ENCODE results near the gene BRF1. TPM values are rescaled to one million over a fixed set of nuclear protein-coding genes. Genes with fewer than 3 reads are reported as not detected.
A peak's percentile ranks its signal among the peaks of the same experiment; 100 is the strongest.
"Not testable (repeated sequence)": the region's sequence is repeated elsewhere in the genome, so short reads cannot be mapped to it uniquely, and the experiment has no call there.

Gene BRF1
- total and polyA plus RNA-seq, 4 donors, result 49.3 to 77.9 (median 62.3) TPM

DNA sequence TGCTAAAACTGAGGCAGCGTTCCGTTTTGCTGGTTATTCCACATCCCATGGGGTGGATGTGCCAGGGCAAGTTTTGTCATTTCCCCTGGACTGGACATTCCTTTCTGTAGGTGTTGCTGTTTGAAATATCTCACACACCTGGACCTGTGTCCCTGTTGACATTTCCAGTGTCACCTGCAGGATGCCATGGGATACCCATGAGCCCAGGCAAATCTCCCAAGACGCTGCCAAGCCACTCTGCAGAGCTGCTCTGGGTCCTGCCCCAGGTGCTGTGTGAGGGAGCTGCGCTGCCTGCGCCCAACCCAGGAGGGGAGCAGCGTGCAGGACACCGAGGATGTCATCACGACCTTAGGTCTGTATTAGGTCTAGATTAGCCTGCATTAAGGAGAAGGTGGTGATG, 8.6 kb upstream of the BRF1 start:
- DNase-seq (ENCODE audit: low read depth in 4 of 6, low spot score in 6 of 6), result no peak
- H3K4me3 ChIP-seq (ENCODE audit: low read depth, low read length), result no peak overlapping the region
- H3K9me3 ChIP-seq (ENCODE audit: control insufficient read depth, insufficient read depth, low read length), result no peaks in the 10 kb centered on the region
- H3K4me1 ChIP-seq (ENCODE audit: control insufficient read depth, insufficient read depth, low read length), result peaks cover 25% of the 10 kb centered on the region
- H3K36me3 ChIP-seq (ENCODE audit: control insufficient read depth, insufficient read depth, low read length), result peaks cover 11% of the 10 kb centered on the region
- WGBS (ENCODE audit: insufficient coverage), result 95% methylated on average over 6 of the region's 8 CpGs
- no peak overlapping the region for H3K27ac ChIP-seq (ENCODE audit: low read depth, low read length)
- H3K27me3 ChIP-seq (ENCODE audit: control insufficient read depth, insufficient read depth, low read length), result no peaks in the 10 kb centered on the region

DNA sequence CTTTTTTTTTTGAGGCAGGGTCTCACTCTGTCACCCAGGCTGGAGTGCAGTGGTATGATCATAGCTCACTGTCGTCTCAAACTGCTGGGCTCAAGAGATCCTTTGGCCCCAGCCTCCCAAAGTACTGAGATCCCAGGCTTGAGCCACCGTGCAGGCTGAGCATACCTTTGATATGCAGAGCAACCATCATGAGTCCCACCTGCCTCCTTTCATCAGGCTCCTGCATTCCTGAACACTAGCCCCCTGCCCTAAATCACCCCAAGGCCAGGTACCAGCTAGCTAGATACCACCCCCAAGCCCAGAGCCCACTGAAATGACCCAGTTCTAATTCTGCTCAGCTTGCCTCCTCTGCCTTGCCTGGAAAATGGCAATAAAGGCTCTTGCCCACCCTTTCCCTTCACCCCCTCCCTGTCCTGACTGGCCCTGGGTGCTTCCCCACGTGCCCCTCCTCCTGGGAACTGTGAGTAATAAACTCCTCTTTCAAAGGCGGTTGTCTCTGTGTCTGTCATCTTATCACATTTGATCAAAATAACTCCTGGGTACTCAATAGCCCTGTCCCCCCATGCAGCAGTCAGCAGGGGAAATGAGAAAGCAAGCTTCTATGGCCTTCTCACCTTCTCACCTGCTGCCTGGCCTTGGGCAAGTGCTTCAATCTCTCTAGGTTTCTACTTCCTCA, 6.4 kb upstream of the BRF1 start:
- Histone ChIP-seq H3K27ac (ENCODE audit: low read depth, low read length) (no peak overlapping the region), H3K36me3 (ENCODE audit: control insufficient read depth, insufficient read depth, low read length) (peaks cover 13% of the 10 kb centered on the region), H3K9me3 (ENCODE audit: control insufficient read depth, insufficient read depth, low read length) (no peaks in the 10 kb centered on the region), H3K27me3 (ENCODE audit: control insufficient read depth, insufficient read depth, low read length) (no peaks in the 10 kb centered on the region), H3K4me1 (ENCODE audit: control insufficient read depth, insufficient read depth, low read length) (peaks cover 7% of the 10 kb centered on the region), H3K4me3 (ENCODE audit: low read depth, low read length) (no peak overlapping the region)
- no peak for DNase-seq (ENCODE audit: low read depth in 4 of 6, low spot score in 6 of 6)
- WGBS (ENCODE audit: insufficient coverage), result 42% methylated on average over 4 of the region's 4 CpGs

DNA sequence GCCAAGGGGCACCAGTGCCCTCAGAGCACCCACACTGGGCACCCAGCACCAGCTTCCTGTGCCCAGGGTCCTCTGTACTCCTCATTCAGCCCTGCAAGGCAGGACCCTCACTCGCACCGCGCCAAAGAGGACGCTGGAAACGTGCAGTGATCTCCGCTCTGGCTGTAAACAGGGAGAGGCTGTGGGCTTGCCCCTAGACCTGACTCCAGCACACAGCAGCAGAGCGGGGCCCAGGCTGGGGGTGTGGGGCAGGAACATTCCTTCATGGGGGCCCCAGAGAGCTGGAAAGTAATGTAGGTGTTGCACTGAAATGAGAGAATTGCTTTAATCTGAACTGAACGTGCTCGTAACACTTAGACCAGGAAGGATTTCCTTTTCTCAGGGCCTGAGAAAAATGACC, 5.0 kb upstream of the BRF1 start:
- Histone ChIP-seq H3K27me3 (ENCODE audit: control insufficient read depth, insufficient read depth, low read length) (no peaks in the 10 kb centered on the region), H3K4me1 (ENCODE audit: control insufficient read depth, insufficient read depth, low read length) (peaks cover 5% of the 10 kb centered on the region), H3K4me3 (ENCODE audit: low read depth, low read length) (no peak overlapping the region), H3K36me3 (ENCODE audit: control insufficient read depth, insufficient read depth, low read length) (peaks cover 11% of the 10 kb centered on the region), H3K9me3 (ENCODE audit: control insufficient read depth, insufficient read depth, low read length) (no peaks in the 10 kb centered on the region), H3K27ac (ENCODE audit: low read depth, low read length) (no peak overlapping the region)
- DNase-seq (ENCODE audit: low read depth in 4 of 6, low spot score in 6 of 6), result no peak
- 73% methylated on average over 9 of the region's 9 CpGs for WGBS (ENCODE audit: insufficient coverage)

GRCh38 chr14:105305345-105305744, 4.5 kb upstream of the BRF1 start:
- Histone ChIP-seq H3K9me3 (ENCODE audit: control insufficient read depth, insufficient read depth, low read length) (no peaks in the 10 kb centered on the region), H3K4me1 (ENCODE audit: control insufficient read depth, insufficient read depth, low read length) (peaks cover 5% of the 10 kb centered on the region), H3K4me3 (ENCODE audit: low read depth, low read length) (no peak overlapping the region), H3K36me3 (ENCODE audit: control insufficient read depth, insufficient read depth, low read length) (peaks cover 11% of the 10 kb centered on the region), H3K27ac (ENCODE audit: low read depth, low read length) (no peak overlapping the region), H3K27me3 (ENCODE audit: control insufficient read depth, insufficient read depth, low read length) (no peaks in the 10 kb centered on the region)
- no peak for DNase-seq (ENCODE audit: low read depth in 4 of 6, low spot score in 6 of 6)
- 81% methylated on average over 9 of the region's 9 CpGs for WGBS (ENCODE audit: insufficient coverage)

DNA sequence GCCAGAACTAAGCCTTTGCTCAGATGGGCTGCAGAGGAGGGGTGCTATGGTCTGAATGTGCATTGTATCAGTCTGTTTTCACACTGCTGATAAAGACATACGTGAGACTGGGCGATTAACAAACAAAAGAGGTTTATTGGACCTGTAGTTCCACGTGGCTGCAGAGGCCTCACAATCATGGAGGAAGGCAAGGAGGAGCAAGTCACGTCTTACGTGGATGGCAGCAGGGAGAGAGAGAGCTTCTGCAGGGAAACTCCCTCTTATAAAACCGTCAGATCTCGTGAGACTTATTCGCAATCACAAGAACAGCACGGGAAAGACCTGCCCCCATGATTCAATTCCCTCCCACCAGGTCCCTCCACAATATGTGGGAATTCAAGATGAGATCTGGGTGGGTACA, 3.8 kb upstream of the BRF1 start:
- H3K27me3 ChIP-seq (ENCODE audit: control insufficient read depth, insufficient read depth, low read length), result no peaks in the 10 kb centered on the region

DNA sequence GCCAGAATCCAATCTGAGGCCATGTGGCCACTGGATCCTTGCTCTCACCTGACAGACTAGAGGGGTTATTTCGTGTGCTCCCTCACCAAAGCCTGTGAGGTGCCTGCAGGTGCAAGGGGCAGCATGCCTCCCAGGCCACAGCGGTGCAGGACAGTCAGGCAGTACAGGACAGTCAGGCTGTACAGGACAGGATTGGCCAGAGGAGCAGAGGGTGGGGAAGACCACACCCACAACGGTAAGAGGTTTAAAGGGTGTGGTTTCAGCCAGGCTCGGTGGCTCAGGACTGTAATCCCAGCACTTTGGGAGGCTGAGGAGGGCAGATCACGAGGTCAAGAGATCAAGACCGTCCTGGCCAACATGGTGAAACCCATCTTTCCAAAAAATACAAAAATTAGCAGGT, 3.1 kb upstream of the BRF1 start:
- Histone ChIP-seq H3K36me3 (ENCODE audit: control insufficient read depth, insufficient read depth, low read length) (peaks cover 8% of the 10 kb centered on the region), H3K4me1 (ENCODE audit: control insufficient read depth, insufficient read depth, low read length) (peaks cover 17% of the 10 kb centered on the region), H3K9me3 (ENCODE audit: control insufficient read depth, insufficient read depth, low read length) (no peaks in the 10 kb centered on the region), H3K4me3 (ENCODE audit: low read depth, low read length) (no peak overlapping the region), H3K27me3 (ENCODE audit: control insufficient read depth, insufficient read depth, low read length) (no peaks in the 10 kb centered on the region), H3K27ac (ENCODE audit: low read depth, low read length) (no peak overlapping the region)
- no peak for DNase-seq (ENCODE audit: low read depth in 4 of 6, low spot score in 6 of 6)
- WGBS (ENCODE audit: insufficient coverage), result 73% methylated on average over 4 of the region's 6 CpGs

More for the DNA sequence above, 3.8 kb upstream of the BRF1 start:
- no peak for DNase-seq (ENCODE audit: low read depth in 4 of 6, low spot score in 6 of 6)
- Histone ChIP-seq H3K27ac (ENCODE audit: low read depth, low read length) (no peak overlapping the region), H3K9me3 (ENCODE audit: control insufficient read depth, insufficient read depth, low read length) (no peaks in the 10 kb centered on the region), H3K4me1 (ENCODE audit: control insufficient read depth, insufficient read depth, low read length) (peaks cover 11% of the 10 kb centered on the region), H3K36me3 (ENCODE audit: control insufficient read depth, insufficient read depth, low read length) (peaks cover 10% of the 10 kb centered on the region), H3K4me3 (ENCODE audit: low read depth, low read length) (no peak overlapping the region)
- 68% methylated on average over 5 of the region's 9 CpGs for WGBS (ENCODE audit: insufficient coverage)

DNA sequence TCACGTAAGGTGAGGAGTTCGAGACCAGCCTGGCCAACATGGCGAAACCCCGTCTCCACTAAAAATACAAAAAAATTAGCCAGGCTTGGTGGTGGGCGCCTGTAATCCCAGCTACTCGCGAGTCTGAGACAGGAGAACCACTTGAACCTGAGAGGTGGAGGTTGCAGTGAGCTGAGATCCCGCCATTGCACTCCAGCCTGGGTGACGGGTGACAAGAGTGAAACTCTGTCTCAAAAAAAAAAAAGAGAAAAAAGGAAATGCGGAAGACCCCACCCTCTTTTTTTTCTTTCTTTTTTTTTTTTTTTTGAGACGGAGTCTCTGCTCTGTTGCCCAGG, 1.1 kb upstream of the BRF1 start:
- not testable (repeated sequence) for H3K36me3 ChIP-seq (ENCODE audit: control insufficient read depth, insufficient read depth, low read length); H3K27me3 ChIP-seq (ENCODE audit: control insufficient read depth, insufficient read depth, low read length); H3K27ac ChIP-seq (ENCODE audit: low read depth, low read length); H3K9me3 ChIP-seq (ENCODE audit: control insufficient read depth, insufficient read depth, low read length); H3K4me3 ChIP-seq (ENCODE audit: low read depth, low read length); DNase-seq (ENCODE audit: low read depth in 4 of 6, low spot score in 6 of 6)
- 31% methylated on average over 3 of the region's 11 CpGs for WGBS (ENCODE audit: insufficient coverage)
- peaks cover 25% of the 10 kb centered on the region for H3K4me1 ChIP-seq (ENCODE audit: control insufficient read depth, insufficient read depth, low read length)

DNA sequence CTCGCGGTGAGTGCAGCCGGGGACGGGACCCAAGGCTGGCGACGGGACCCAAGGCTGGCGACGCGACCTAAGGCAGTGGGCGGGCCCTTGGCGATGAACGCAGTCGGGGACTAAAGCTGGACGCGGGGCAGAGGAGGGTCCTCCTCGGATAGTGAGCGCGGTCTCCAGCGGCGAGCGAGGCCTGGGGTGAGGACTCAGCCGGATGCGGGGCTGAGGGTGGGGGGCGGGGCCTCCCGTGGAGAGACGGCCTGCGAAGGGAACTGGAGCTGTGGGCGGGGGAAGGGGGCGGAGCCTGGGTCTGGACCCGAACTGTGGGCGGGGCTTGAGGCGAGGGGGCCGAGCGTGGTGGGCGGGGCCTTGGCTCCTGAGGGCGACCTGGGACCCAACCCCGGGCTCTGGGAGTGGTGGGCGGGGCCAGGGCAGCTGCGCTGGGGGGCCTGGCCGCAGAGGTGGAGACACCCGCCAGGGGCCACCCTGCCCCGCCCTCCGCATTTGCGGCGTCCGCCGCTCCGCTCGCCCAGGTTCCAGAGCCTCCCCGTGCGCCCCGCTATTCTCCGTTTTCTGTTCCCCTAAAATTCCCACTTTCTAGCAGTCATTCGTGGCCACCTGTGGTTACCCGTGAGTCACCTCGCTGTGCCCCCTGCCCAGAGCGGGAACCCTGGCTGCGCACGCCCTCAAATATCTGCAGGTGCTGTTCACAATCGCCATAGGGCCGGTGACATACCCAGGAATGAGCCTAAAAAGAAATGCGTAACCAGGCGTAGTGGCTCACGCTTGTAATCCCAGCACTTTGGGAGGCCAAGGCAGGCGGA, 508 bp upstream of the BRF1 start:
- H3K9me3 ChIP-seq (ENCODE audit: control insufficient read depth, insufficient read depth, low read length), result no peaks in the 10 kb centered on the region
- 1% methylated on average over 62 of the region's 65 CpGs for whole genome bisulfite sequencing (ENCODE audit: insufficient coverage)
- H3K4me3 ChIP-seq (ENCODE audit: low read depth, low read length), result peak overlapping the region; percentile 72
- no peaks in the 10 kb centered on the region for H3K27me3 ChIP-seq (ENCODE audit: control insufficient read depth, insufficient read depth, low read length)
- peaks cover 25% of the 10 kb centered on the region for H3K4me1 ChIP-seq (ENCODE audit: control insufficient read depth, insufficient read depth, low read length)
- H3K27ac ChIP-seq (ENCODE audit: low read depth, low read length), result peak overlapping the region; percentile 94
- peaks cover 6% of the 10 kb centered on the region for H3K36me3 ChIP-seq (ENCODE audit: control insufficient read depth, insufficient read depth, low read length)
- peak in 5 of 6 donors; percentile 80 to 98 (median 88) for DNase-seq (ENCODE audit: low read depth in 4 of 6, low spot score in 6 of 6)

GRCh38 chr14:105299654-105300541, 903 bp downstream of the BRF1 start:
- 4% methylated on average over 52 of the region's 54 CpGs for WGBS (ENCODE audit: insufficient coverage)
- peak overlapping the region; percentile 47 for H3K27ac ChIP-seq (ENCODE audit: low read depth, low read length)
- H3K27me3 ChIP-seq (ENCODE audit: control insufficient read depth, insufficient read depth, low read length), result no peaks in the 10 kb centered on the region
- H3K4me1 ChIP-seq (ENCODE audit: control insufficient read depth, insufficient read depth, low read length), result peaks cover 33% of the 10 kb centered on the region
- peak overlapping the region; percentile 60 for H3K4me3 ChIP-seq (ENCODE audit: low read depth, low read length)
- no peak for DNase-seq (ENCODE audit: low read depth in 4 of 6, low spot score in 6 of 6)
- peaks cover 3% of the 10 kb centered on the region for H3K36me3 ChIP-seq (ENCODE audit: control insufficient read depth, insufficient read depth, low read length)
- H3K9me3 ChIP-seq (ENCODE audit: control insufficient read depth, insufficient read depth, low read length), result no peaks in the 10 kb centered on the region
